Activated gamma-delta T cell treated with anti-CD3 and anti-CD28 coated beads, Interleukin-2, amount 50 U/mL, for 16 hours (primary cell): ENCODE measurements around the gene NRG3.

Experiments
- DNase-seq: peaks from one replicate; pipeline ENCODE4 v3.0.0-alpha.2; 2020; ENCODE audit warnings: low read depth

NRG3 gene

DNA sequence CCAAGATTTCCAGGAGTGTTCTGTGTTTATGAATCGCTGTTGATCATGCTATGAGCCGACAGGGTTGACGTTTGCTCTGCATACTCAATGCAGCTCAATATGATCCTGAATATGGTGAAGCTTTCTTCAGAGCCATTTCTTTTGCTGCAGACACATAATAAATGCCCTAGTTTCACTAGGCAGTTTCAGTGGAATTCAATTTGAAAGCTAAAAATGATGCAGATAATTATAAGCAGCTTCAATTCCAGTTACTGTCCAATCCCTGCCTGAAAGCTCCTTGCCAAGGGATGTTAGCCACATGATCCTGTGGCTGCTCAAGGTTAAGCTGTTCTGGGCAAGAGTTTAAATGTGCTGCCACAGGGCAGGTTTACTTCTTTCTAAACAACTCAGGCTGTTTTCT, 805.6 kb downstream of the NRG3 start:
- no peak for DNase-seq

DNA sequence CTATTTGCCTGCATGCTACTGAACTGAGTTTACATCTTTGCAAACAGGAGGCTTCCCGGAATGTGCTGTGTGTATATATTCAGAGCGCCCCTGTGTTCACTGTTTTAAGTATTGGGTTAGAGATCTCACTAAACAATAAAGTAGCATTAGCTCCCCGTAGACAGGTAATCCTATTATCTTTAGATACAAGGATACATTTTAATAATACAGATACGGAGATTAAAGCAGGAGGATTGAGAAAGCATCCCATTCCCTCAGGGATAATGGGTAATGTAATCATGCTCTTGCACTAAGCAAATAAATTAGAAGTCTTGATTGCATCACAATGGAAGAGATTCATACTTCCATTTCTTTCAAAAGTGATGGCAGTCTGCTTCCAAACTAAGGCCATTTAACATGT, 809.0 kb downstream of the NRG3 start:
- DNase-seq = no peak

DNA sequence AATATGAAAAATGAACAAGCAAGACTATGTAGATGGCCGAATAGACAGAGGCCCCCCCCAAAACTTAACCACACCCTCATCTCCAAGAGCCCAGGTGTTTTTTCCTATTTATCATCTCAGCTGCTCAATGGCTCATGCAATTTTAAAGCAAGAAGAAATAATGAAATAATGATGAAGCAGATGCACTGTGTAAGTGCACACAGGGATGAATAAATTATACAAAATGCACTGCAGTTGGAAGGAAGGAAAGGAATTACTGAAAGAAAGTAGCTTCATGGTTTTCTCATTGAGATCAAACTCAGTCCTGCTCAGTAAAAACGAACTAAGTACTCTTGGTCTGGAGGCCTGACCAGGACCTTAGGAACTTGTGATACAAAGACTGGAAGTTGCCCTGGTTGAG, 810.1 kb downstream of the NRG3 start:
- no peak for DNase-seq

DNA sequence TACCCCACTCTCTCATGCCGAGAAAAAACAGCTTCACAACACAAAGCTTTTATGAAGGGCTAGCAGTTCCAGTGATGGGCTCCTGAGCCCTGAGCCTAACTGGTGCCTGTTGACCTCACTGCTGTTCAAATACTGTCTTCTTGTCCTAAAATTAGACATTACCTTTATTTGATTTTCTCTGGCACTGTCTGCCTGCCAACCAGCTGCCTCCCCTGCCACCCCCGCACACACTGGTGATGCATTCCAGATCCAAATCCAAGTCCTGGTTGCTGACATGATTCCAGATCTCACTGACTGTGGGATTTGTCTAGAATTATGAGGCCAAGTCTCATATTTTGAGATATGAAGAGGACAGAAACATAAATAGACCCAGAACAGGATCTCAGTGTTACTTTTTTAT, 816.2 kb downstream of the NRG3 start:
- DNase-seq = no peak

DNA sequence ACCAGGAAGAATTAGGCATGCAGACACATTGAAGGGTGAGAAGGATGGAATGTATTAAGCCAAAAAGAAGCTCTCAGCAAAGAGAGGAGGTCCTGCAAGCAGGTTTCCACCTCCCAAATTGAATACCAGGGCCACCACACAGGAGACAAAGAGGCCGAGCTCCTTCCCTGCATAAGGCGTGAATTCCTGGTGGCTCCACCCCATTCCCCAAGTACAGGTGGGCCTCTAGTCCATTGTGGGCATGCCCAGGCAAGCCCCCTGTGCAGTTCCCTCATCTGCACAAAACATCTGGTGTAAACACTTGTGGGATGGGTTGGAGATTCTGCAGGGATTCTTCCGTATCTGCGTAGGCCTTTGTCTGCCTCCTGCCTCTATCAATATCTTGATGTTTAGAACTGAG, 817.5 kb downstream of the NRG3 start:
- DNase-seq = no peak

DNA sequence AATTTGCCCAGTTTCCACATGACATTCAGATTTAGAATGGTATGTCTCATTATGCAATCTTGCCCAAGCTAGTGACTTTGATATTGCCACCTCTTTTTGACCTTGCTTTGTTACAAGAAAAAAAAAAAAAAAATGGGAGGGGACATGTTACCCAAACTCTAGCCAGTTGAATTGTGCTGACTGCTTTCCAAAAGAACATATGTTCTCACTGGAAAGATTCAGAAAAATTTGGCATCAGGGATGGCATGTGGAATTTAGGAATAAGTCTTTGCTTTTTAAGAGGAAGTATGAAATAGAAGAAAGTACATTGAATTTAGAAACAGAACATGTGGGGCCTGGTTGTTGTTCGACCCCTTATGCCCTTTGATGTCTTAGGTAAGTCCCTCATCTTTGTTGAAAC, 846.8 kb downstream of the NRG3 start:
- no peak for DNase-seq

GRCh38 chr10:82722273-82722672, 847.3 kb downstream of the NRG3 start:
- DNase-seq = no peak

- DNase-seq = no peak
Measured at GRCh38 chr10:82736305-82736704, 861.3 kb downstream of the NRG3 start.

DNA sequence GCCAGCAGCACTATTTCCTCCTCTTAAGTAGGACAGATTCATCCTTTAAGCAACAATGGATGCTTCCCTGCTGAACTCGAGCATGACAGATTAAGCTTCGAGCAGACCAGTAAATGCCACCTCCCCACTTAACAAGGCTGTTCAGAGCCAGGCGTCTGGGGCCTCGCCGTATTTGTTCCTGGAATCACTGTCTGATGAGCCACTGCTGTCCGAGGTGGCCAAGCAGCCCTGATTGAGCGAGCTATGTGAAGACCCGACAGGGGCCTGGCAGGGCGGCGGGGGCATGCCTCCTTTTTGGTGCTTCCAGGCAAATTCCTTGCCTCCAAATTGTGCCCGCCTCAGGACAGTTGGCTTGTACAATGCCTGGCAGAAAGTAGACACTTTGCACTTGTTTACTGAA, 862.6 kb downstream of the NRG3 start:
- DNase-seq = no peak

DNA sequence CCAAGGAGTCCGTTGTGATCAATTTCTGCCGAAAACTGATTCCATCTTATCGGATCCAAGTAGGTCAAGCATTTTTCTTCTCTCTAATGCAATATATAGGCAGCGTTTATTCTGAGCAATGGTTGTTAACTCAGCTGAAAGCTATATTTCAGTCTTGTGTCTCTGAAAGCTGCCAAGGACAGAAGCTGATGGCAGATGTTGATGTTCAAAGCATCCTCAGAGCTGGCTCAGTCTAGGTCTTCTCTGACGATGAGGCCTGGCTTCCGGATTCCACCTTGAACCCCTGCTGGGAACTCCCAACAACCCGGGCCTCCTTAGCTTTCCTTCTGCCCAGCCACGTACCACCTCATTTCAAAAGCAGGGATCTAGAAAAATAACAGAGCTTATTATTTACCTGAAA, 863.6 kb downstream of the NRG3 start:
- no peak for DNase-seq

- DNase-seq = no peak
Measured at GRCh38 chr10:82742478-82742877, 867.5 kb downstream of the NRG3 start.

DNA sequence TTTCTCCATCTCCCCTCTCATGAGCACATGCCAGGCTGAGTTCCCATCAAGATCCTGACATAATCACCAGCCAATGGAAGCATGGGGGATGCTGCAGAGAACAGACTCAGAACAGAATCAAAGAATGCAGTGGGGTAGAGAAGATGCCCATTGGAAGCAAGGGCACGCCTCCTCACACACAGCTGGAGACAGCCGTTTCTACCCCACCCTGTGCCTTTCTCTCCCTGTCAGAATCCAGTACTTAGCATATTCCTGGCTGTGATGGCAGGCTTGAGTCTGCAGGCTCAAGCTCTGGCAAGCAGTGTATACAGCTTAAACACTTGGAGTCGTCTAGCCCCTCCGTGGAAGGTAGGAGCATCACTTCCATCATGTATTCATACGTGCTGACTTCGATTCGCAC, 867.9 kb downstream of the NRG3 start:
- DNase-seq = no peak

DNA sequence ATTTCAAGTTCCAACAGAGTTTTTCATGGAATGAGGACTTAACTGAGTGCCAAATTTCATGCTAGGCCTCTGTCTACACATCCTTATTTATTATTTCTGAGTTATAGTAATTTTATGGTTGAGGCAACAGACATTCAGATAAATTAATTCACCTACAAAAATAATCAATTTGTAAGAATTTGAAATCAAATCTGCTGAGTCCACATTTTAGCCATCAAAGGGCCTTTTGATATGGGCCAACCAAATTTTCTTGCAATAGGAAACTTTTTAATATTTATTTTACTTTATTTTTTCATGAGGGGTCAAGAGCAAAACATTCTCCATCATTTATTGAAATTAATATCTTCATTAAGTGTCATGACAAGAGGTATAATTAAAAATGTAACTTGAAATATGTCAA, 875.5 kb downstream of the NRG3 start:
- DNase-seq = no peak

GRCh38 chr10:82757397-82757796, 882.4 kb downstream of the NRG3 start:
- DNase-seq = no peak

DNA sequence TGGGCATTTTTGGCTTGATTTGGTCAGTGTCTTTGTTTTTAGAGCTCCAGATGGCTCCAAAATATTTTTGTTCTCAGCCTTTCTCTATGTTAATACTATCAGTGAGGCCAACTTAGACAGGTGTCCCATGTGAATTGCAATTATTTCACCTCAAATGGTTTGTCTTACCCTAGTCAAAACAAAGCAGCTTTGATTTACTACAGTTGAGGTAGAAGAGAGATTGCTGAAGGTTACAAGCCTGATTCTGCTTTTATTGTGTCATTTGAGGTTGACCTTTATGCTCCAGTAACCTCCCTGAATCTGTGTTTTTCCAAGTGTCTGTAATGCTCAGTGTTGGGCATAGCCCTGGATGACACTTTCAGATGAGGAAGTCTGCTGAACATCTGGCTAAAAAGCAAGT, 882.9 kb downstream of the NRG3 start:
- DNase-seq = no peak

DNA sequence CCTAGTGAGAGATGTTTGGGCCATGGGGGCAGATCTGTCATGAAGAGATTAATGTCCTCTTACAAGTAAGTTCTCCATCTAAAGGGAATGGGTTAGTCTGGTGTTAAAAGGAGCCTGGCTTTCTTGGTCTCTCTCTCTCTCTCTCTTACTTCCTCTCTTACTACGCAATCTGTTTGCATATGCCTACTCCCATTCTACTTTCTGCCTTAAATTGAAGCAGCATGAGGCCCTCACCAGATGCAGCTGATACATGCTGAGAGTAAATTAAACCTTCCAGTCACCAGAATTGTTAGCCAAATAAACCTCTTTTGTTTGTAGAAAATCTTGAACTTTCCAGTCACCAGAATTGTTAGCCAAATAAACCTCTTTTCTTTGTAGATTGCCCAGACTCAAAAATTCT, 884.1 kb downstream of the NRG3 start:
- DNase-seq = no peak

DNA sequence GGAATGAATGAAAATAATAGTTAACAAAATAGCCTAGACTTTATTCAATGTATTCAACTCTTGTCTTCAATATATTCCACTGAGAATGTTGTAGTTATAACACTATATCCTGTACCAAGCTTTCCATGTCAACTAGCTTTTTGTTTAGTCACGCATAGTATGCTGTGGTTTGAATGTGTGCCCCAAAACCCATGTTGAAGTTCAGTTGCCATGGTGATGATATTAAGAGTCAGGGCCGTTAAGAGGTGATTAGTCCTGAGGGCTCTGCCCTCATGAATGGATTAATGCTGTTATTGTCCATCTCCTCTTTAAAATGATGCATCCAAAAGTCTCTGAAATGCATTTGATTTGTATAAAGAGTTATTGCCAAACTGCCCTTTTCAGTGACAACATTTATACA, 887.6 kb downstream of the NRG3 start:
- no peak for DNase-seq

DNA sequence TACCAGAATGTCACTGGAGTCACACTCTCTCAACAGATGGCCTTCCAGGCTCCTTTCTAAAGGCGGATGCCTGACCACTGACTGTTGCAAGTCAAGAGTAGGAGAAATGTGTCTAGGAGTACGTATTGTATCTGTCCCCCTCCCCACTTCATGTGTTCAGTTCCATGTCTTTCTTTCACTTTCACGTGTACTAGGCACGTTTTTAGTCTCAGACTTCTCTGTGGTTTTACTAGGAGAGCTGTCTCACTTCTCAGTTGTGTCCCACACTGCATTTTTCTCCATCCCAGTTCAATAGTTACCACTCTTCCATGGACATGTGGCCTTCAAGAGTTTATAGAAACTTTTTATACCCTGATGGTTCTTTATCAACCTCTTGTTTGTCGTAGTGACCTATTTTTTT, 893.0 kb downstream of the NRG3 start:
- no peak for DNase-seq

- no peak for DNase-seq
Measured at GRCh38 chr10:82778908-82779307, 903.9 kb downstream of the NRG3 start.

DNA sequence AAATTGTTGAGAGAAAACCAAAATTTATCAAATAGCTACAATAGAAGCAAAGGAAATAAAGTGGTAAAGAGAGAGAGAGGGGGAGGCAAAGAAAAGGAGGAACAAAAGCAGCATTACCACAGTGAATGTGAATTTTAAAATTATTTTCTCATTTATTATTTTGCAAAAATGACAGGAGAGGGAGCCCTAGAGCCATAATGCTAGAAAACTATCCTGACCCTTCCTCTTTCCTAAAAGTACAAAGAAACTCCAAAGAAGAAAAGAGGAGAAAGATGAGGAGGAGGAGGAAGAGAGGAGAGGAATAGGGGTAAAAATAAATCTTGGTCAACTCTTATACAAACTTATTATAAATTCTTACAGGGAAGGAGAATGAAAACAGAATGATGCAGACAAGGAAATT, 921.5 kb downstream of the NRG3 start:
- DNase-seq = no peak

DNA sequence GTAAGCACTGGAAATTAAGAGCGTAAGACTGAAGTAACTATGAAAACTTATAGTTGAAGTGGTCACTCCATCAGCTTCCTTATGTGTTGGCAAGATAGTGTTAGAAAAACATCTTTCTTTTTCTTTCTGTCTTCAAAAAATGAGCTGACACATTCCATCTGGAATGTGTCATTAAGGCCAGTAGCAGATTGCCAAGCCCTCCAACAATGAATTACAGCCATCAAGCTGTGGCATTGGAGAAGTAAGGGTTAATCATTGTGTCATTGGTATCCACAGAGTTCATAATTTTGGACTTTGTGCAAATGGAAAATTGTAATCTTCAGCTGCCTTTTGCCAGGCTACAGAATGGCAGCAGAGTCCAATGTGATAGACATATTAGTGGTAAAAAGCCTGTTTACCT, 926.3 kb downstream of the NRG3 start:
- no peak for DNase-seq

DNA sequence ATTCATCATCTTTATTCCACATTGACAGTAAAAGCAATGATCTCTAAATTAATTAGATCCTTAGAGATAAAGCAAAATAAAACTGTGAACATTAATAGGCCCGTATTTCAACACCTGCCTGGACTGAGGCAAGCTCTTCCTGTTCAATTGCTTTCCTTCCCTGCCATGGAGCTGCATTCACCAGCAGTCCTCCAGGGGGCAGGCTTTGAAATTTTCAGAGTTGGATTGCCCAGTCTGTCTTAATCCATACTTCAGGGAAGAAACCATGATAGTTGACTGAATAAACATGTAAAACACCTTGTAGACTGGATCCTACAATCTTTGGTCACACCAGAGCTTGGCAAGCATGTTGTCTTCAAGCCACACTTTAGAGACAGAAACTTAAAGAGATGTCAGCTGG, 936.6 kb downstream of the NRG3 start:
- DNase-seq = no peak

DNA sequence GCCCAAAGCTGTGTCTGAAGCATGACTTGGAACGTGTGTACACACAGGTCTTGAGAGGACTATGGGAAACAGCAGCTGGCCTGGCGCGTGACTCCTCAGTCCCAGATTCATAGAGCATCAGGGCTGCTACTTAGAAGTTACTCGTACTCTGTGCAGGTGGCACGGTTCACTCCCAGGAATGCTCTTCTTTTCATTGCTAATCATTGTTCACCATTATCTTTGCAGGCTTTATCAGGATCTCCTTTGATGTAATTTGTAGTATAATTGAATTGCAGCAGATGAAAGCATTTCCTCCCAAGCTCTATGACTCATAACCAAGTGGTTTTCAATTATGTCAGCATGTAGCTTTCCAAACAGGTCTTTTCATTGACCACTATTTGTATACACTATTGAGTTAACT, 938.9 kb downstream of the NRG3 start:
- no peak for DNase-seq

DNA sequence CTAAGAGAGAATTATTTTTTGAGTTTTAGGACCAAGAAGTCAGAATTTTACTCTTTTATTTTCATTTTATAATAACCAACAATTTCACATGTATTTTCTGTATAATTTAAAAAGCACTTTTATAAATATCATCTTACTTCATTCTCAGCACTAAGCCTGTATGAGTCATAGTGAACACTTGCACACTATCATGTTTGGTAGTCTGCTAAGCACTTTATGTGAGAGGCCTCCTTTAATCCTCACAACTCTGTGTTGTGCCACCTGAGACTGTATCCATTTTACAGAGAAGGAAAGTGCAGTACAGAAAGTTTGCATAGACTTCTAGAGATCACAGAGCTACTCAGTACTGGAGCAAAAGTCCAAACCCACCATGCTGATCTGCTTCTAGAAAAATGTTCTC, 939.6 kb downstream of the NRG3 start:
- DNase-seq = no peak

DNA sequence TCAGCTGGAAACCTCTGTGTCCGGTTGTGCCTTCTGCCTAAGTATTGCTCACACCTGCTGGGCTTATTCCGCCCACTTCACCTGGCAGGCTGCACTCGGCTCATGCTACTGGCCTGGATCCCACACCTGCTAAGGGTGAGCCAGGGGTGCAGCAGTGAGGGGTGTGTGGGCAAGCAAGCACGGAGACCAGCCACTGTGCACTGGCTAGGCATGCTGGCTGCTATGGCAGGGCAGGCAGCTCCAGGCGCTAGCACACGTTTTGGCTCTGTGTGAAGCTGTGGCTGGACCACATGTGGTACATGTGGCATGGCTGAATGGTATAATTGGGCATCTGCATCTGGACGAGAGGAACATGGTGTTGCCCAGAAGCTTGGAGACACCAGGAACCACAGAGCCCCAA, 940.7 kb downstream of the NRG3 start:
- DNase-seq = no peak
